RPMI8226 (cell line): ENCODE measurements around the gene CXXC5.

ENCODE experiments used
- DNase-seq: peaks from one replicate; pipeline ENCODE4 v3.0.0-alpha.2; 2015

Gene CXXC5

DNA sequence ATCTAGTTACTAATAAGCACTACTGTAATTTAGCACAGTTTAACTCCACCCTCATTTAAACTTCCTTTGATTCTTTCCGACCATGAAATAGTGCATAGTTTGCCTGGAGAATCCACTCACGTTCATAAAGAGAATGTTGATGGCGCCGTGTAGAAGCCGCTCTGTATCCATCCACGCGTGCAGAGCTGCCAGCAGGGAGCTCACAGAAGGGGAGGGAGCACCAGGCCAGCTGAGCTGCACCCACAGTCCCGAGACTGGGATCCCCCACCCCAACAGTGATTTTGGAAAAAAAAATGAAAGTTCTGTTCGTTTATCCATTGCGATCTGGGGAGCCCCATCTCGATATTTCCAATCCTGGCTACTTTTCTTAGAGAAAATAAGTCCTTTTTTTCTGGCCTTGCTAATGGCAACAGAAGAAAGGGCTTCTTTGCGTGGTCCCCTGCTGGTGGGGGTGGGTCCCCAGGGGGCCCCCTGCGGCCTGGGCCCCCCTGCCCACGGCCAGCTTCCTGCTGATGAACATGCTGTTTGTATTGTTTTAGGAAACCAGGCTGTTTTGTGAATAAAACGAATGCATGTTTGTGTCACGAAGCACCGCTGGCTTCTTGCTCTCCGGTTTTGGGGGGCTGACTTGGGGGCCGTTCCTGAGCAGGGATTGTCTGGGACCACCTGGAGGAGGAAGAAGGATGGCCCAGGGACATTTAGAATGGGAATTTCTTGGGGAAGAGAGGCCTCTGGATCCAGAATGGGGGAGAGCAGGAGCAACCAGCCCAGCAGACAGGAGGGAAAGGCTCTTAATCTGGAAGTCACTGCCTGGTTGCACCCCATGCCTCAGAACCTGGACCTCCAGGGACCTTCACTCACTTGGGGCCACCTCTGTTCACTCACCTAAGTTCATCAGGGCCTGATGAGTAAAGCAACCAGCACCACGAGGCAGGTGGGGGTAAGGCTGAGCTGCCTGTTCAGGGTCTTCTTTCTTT is 35.4 kb downstream of the CXXC5 start:
- no peak for DNase-seq

DNA sequence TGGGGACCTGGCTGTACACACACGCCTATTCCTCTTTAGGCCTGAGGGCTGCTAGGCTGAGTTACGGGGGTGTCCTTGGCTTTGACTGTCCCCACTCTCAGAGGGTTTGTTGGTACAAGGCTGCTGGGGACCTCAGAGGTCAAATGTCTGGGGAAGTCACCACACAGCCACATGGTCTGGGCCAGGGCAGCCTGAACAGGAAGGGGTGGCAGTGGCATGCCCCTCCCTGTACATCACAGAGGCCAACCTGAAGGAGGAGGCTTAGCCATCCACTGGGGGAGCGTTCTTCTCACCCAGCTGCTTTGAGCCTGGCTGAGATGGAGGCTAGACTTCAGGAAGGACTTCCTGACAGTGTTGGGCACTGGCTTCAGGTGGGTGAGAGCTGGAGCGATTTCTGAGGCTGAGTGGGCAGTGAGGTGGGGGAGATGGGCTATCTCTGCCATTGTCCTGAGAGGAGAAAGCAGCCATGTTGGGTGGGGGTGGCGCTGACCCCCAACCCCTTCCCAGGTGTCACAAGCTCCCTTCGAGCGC is 36.3 kb downstream of the CXXC5 start:
- no peak for DNase-seq

DNA sequence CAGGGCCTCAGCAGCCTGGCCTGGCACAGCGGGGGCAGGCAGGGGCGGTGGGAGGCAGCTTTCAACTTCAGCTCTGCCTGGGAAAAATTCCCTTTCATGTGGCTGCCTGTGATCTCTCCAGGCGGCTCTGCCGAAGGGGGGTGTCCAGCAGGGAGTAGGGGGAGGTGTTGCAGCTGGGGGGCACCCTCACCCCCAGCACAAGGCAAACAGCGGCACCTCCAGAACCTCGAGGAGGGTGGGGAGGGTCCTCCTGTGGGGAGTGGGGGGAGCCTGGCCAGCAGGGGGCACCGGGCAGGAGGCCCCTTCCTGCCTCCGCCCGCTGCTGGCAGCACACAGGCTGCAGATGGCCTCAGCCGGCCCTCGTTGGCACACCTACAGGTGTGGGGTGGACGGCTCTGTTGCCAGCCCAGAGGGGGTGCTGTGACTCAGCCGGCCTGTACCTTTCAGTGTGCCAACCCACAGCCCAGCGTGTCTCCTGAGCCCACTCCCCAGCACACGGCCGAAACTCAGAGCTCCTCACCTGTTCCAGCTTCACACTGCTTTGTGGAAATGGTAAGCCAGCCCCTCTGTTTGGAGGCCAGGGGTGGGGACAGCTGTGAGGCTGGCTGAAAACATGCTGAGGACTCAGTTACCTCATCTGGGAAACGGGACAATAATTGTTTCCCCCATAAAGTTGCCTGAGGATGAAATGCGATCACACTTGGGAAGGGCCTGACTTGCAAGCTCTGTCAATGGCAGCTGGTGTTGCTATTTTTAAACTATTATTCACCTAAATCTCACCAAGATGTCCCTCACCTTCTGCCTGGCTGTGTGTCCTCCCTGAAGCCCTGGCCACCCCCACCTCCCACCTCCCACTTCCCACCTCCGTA is 37.0 kb downstream of the CXXC5 start:
- DNase-seq = no peak

DNA sequence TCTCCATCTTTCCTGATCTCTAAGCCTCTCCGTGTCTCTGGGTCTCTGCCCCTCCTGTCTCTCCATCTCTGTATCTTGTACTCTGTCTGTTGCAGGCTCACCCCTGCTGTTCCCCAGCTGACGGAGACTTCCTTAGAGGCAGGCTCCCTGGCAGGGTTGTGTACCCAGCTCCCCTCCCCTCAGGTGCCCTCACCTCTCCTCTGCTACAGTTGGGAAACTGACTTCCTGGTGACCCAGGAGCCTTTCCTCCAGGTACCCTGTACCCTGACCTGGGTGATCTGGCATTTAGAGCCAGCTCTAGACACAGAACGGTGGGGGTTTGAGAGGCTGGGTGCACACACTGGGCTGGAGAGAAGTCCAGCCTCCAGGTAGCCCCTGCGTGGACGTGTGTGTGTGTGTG is 37.7 kb downstream of the CXXC5 start:
- no peak for DNase-seq

DNA sequence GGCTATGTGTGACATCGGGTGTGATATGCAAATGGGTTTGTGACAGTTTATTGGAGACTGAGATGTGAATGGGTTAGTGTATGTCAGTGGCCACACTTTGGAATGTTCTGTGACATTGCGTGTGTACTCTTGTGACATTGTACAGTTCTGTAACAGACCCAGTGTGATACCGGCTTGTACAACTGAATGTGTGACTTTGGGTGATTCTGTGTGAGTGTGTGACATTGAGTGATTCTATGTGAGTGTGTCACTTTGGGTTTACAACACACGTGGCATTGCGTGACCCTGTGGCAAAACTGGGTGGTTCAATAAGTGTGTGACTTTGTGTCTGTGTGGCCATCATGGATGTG is 38.2 kb downstream of the CXXC5 start:
- no peak for DNase-seq

DNA sequence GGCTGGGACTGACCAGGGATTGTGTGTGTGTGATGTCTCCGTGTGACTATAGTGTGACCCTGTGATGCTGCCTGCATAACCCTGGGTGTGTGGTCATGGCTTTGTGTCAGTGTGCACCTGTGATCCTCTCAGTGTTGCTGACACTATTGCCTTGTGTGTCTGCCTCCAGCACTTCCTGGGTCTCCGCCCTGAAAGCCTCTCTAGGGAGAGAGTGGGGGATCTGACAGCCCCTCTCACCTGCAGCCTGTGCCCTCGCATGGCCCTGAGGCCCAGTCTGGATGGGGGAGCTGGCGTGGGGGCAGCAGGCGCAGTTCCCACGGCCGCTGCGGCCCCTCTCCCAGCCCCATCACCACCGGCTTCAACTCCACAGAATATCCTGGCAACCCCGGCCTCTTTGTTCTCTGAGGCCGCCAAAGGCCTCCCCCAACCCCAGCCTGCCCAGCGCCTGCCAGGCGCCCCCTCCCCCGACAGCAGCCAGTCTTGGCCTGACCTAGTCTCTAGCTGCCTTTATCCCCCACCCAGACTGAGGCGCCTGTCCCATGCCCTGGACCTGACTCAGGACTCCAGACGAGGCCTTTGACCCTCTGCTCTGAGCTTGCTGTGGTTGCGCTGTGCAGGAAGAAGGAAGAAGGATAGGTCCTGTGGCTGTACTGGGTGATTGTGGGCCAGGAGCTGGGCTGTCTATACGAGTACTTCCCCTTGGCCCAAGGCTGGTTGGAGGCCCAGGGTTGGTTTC is 38.7 kb downstream of the CXXC5 start:
- DNase-seq = no peak

DNA sequence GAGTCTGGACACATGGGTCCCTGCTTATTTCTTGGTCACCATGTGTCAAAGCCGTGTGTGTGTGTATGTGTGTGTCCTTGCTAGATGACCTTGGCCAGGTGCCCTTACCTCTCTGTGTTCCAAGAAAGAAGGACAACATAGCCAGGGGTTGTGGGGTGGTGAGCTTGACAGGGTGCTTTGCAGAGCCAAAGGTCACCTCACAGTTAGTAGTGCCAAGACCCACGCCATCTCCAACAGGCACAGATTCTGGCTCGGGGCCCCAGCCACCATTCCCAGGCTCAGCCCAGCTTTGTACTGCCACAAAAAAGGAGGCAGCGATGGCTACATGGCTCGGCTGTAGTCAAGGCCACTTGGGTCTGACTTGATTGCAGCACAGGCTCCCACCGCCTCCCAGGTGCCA is 39.5 kb downstream of the CXXC5 start:
- no peak for DNase-seq

DNA sequence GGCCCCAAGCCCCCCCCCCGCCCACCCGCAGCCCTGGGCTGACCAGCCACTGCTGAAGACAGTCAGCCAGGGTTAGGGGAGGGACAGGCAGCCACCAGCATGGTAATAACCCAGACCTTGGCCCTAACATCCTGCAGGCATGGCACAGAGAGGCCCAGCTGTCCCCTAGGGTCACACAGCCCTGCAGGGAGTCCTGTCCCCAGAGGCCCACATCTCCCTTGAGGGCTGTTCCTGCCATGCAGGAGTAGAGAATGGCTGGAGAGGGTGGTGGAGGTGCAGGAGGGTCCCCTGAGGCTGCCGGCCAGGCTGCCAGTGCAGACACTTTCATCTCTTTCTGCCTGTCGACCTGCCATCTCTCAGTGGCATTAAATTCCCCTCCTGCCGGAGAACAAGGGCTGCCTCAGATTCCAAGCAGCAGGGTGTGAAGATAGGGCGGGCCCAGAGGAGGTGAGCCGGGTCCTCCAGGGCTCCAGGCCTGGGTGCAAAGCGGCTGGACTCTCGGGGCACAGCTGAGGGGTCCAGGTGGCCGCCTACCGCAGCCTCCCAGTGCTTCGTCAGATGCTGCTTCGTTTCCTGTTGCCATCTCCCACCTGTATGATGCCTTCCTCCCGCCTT is 40.0 kb downstream of the CXXC5 start:
- no peak for DNase-seq

DNA sequence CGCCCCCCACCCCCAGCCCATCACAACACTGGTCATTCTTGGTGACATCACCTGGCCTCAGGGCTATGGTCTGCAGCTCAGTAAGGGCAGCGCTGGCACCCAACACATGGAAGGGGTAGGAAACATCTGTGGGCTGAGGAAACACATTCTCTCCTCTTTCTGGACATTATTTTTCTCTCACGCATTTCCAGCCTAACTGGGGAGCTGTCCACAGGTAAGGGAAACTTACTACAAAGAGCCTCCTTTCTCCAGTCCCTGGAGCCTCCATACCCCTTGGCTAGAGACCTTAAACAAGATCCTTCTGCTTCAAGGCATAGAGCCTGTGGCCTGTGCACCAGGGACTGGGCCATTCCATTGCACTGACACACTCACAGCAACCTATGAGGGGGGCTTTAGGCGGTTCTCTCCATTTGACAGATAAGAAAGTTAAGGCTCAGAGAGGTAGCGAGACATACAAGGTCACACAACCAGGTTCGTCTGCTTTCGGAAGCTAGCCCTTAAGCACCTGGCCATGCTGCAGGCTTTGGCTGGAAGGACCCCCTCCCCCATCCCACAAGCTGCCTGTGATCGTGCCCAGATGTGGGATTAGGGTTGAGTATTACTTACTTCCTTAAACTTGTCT is 40.7 kb downstream of the CXXC5 start:
- DNase-seq = peak; percentile 58

DNA sequence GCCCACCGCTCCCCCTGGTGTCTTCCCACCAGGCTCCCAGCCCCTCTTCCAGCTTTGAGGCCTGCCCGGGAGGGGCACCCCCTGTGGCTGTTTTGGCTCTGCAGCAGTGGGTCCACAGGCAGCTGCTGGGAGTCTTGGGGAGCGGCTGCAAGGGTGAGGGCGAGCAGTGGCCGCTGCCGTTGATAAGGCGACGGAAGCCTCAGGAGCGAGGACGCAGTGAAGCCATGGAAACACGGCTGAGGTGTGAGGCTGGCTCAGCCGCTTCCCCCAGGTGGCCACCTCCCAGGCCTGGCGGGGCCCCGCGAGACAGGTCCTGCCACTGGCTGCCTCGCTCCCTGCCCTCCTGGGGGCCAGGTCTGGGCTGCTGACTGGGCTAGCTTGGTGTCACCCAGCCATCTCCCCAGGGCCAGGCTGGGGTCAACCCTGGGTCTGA is 41.5 kb downstream of the CXXC5 start:
- DNase-seq = no peak

DNA sequence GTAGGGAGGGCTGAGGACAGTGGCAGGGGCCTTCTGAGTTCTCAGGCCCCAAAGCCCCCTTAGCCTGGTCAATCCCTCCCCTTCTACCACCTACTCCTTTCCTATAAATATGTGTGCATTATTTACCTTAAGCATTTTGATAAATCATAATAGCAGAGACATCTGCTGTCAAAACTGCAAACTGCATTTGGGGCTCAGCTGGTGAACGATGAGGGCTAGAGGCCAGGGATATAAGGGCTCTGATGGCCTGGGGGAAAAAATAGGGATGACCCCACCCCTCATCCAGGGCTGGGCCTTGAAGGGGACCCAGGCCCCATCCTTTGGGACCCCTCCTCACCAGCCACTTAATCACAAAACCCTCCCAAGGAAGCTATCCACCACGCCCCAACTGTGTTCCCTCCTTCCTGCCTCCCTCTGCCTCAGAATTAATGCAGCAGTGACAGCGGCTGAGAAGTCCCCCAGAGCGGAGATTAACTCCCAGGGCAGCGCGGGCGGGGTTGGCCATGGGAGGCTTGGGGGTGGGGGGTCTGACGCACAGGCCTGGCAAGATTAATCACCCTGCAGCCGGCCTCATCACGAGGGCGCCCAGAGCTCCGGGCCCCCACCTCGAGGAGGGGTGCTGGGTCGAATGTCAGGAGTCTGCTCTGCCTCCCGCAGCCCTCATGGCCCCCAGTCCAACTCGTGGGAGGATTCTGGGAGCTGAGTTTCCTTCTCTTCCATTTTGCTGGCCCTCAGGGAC is 42.1 kb downstream of the CXXC5 start:
- DNase-seq = peak; percentile 41

DNA sequence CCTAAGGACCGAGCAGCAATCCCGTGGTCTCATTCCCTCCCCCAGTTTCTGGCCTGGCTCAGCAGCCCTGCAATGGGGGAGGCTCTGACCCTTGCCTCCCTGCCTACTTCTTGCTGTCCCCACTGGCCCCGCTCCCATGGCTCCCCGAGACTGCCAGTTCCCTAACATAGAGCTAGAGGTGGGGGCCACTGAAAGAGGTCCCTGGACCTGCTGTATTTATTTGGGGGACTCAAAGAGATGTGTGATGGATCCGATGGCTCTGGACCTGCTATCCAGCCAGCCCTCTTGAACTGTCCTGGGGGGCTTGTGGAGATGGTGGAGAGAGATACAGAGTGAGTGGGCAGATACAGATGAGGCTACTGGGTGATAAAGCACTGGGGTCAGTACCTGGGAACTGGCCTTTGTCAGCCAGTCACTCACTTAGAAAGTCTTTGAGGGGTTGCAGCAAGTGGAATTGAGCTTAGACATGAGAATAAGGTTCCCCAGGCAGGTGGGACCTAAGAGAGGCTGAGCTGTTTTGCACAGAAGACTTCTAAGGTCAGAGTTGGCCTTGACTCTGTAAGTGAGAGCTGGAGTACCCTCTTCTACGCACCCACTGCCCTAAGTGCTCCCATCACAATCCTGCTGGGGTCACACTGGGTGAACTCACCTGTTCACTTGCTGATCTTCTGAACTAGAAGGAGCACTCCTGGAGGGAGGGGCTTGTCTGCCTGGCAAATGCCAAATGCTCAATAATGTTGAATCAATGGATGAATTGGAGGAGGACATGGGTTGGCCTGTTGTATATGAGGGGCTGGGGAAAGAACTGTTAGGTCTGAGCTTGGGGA is 42.9 kb downstream of the CXXC5 start:
- no peak for DNase-seq

DNA sequence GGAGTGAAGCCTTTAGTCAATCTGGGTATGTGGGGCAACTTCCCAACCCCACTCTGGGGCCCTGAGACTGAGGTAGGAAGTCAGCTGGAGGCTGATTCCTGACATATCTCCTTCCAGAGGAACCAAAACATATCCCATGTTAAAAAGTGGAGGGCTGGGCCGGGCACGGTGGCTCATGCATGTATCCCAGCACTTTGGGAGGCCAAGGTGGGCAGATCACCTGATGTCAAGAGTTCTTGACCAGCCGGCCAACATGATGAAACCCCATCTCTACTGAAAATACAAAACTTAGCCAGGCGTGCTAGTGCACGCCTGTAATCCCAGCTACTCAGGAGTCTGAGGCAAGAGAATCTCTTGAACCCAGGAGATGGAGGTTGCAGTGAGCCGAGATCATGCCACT is 44.0 kb downstream of the CXXC5 start:
- no peak for DNase-seq

DNA sequence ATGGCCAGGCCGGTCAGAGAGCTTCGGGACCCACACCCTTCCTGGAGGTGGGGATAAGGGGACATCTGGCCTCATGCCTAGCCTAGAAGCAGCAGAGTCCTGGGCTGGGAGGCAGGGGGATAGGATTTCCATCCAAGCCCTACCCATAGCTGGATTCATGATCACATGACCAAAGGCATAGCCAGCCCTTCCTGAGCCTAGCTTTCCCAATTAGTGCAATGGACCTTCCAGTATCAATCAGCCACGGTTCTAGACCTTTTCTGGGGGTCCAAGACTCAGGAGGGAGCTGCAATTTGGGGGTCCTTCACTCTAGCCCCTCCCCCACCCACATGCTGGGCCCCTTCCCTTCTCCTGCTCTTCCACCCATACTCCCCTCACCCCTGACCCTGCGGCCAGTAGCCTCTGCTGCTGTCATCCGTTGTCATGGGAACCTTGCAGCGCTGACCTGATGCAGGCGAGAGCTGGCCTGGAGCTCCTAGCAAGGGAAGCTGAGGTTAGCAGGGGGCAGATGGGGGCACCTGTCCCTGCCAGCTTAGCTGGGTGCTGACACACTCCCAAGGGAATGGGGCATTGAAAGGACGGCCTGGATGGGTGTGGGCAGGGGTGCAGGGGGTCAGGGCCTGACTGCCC is 44.6 kb downstream of the CXXC5 start:
- no peak for DNase-seq

DNA sequence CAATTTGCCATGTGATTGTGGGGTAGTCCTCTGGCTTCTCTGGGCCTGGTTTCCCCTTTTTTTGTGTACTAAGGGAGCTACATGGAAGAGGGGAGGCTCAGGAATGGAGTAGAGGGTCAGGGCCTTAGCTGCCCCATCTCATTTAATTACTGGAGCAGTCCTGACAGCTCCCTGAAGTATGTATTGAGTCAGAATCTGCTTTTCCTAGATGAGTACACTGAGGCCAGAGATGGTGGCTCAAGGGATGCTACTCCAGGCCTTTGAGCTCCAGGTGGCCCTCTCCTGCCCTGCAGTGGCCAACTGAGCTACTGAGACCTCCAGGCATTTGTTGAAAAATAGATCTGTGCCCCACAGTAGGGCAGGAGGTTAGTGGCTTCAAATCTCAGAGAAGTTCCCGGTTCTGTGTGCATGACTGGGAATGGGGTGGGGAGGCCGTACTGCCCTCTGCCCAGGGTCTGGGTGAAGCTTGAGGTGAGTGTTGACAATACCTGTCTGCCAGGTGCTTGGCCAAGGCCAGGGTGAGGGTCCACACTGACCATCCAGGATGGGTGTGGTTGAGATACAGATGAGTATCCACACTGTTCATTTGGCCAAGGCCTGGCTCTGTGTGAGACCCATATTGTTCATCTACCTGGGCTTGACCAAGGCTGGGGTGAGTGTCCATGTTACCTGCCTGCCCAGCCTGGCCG is 45.7 kb downstream of the CXXC5 start:
- DNase-seq = no peak

DNA sequence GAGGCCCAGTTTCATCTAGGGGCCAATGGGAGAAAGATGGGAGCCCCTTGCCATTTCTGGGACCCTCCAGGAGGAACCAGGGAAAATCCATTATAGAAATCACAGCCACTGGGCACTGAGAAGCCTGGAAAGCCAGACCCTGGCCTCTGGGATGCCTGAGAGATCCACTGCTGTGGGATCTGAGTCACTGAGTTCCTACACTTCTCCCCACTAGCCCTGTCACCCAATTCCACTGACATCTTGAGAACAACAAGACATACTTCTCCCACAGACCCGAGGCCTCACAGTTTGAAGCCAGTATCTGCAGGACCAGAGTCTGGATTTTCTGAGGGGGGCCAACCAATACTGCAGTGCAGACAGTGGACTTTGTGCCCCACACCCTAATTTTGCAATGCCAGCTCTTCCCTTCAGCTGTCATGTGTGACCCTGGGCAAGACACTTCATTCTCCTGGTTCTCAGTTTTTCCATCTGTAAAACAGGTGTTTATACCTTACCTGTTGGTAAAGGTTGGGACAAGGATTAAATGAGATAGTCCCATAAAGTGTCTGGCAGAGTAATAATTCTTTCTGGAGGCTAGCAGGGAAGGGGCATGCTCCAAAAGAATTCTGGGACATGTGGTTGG is 46.5 kb downstream of the CXXC5 start:
- no peak for DNase-seq

DNA sequence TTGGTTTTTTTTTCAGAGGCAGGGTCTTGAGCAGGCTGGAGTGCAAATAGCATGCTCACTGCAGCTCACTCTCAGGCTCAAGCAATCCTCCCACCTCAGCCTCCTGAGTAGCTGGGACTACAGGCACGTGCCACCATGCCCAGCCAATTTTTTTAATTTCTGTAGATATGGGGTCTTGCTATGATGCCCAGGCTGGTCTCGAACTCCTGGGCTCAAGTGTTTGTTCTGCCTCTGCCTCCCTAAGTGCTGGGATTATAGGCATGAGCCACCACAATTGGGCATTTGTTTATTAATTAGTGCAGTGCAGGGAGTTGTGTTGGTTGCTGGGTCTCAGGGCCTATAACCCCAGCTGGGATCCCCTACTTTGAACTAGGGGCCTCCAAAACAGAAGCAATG is 47.0 kb downstream of the CXXC5 start:
- no peak for DNase-seq

DNA sequence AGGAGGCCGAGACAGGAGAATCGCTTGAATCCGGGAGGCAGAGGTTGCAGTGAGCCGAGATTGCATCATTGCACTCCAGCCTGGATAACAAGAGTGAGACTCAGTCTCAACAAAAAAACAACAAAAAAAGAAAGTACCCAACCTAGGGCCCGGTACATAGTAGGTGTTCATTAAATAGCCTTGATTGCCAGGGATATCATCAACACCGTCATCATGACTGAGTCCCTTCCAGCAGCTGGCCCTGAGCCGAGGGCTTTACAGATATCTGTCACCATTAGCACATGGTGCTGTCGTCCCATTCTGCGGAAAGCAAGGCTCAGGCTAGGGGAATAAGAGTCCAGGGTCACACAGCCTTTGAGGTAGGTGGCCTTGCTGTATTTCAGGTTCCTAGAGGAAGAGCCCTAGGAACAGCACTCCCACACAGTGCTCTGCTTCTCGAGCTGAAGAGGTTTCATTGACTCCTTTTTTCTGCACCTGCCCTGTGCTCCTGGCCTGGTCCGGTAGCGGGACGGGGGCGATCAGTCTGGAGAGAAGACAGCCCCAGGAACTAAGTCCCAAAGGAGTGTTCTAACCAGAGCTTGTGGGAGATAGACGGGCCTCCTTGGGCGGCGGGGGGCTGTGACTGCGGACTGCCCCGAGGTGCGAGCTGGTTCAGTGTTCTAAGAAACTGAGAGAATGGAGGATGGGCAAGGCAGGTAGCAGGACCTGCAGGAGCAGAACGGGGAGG is 48.2 kb downstream of the CXXC5 start:
- no peak for DNase-seq
